HG02588 (cell line): Measurements from ENCODE around the gene CRYZ.
"Not testable (repeated sequence)": the region's sequence is repeated elsewhere in the genome, so short reads cannot be mapped to it uniquely, and the experiment has no call there.

Source experiments
- ATAC-seq: cut with Tn5 transposase; IDR thresholded peaks from one replicate; pipeline ENCODE4 v1.9.1; 2021; ENCODE audit warnings: mild to moderate bottlenecking, moderate library complexity; ENCODE audit not compliant: unreplicated experiment

The CRYZ gene

GRCh38 chr1:74732960-74733603, at the start of gene CRYZ, which contains the start of gene TYW3:
TSS of gene CRYZ (minus strand) at chr1:74733050. CDS start at chr1:74724821, 8,229 bp downstream.
TSS of gene TYW3 (plus strand) at chr1:74733152. CDS start at chr1:74733245, 93 bp downstream.
- peak; percentile 70 for ATAC-seq

- no peak for ATAC-seq
Observed at GRCh38 chr1:74780594-74780993, 47.7 kb upstream of the CRYZ start.

GRCh38 chr1:74779750-74780149, 46.9 kb upstream of the CRYZ start:
- no peak for ATAC-seq

GRCh38 chr1:74777525-74777924, 44.7 kb upstream of the CRYZ start:
- no peak for ATAC-seq

- no peak for ATAC-seq
Observed at GRCh38 chr1:74775735-74776134, 42.9 kb upstream of the CRYZ start.

- ATAC-seq: no peak
Observed at GRCh38 chr1:74773582-74773981, 40.7 kb upstream of the CRYZ start.

GRCh38 chr1:74772945-74773344, 40.1 kb upstream of the CRYZ start:
- no peak for ATAC-seq

GRCh38 chr1:74771913-74772515, 39.2 kb upstream of the CRYZ start:
- peak; percentile 72 for ATAC-seq

- no peak for ATAC-seq
Observed at GRCh38 chr1:74767490-74767889, 34.6 kb upstream of the CRYZ start.

- no peak for ATAC-seq
Observed at GRCh38 chr1:74766579-74766978, 33.7 kb upstream of the CRYZ start.

GRCh38 chr1:74763807-74764206, 31.0 kb upstream of the CRYZ start:
- no peak for ATAC-seq

GRCh38 chr1:74756650-74757049, 23.8 kb upstream of the CRYZ start:
- not testable (repeated sequence) for ATAC-seq

GRCh38 chr1:74755475-74755874, 22.6 kb upstream of the CRYZ start:
- ATAC-seq: no peak

GRCh38 chr1:74753104-74753503, 20.3 kb upstream of the CRYZ start:
- no peak for ATAC-seq

GRCh38 chr1:74748960-74749359, 16.1 kb upstream of the CRYZ start:
- peak; percentile 91 for ATAC-seq

- not testable (repeated sequence) for ATAC-seq
Observed at GRCh38 chr1:74745247-74745646, 12.4 kb upstream of the CRYZ start.

GRCh38 chr1:74740307-74740980, 7.6 kb upstream of the CRYZ start:
- ATAC-seq: not testable (repeated sequence)

- ATAC-seq: no peak
Observed at GRCh38 chr1:74737333-74737732, 4.5 kb upstream of the CRYZ start.

- ATAC-seq: peak; percentile 52
Observed at GRCh38 chr1:74733604-74734484, 994 bp upstream of the CRYZ start.

- peak; percentile 23 for ATAC-seq
Observed at GRCh38 chr1:74732071-74732946, 541 bp downstream of the CRYZ start.
